ENCODE results near the gene MAPKBP1. TPM values are rescaled to one million over a fixed set of nuclear protein-coding genes. Genes with fewer than 3 reads are reported as not detected.
A peak's percentile ranks its signal among the peaks of the same experiment; 100 is the strongest.

The MAPKBP1 gene
- total and polyA plus RNA-seq, 2 of the 13 experiments (the other 11 are each of a cell fraction or from before 2014, with no cell fraction given): 3.0 to 7.3 TPM

DNA sequence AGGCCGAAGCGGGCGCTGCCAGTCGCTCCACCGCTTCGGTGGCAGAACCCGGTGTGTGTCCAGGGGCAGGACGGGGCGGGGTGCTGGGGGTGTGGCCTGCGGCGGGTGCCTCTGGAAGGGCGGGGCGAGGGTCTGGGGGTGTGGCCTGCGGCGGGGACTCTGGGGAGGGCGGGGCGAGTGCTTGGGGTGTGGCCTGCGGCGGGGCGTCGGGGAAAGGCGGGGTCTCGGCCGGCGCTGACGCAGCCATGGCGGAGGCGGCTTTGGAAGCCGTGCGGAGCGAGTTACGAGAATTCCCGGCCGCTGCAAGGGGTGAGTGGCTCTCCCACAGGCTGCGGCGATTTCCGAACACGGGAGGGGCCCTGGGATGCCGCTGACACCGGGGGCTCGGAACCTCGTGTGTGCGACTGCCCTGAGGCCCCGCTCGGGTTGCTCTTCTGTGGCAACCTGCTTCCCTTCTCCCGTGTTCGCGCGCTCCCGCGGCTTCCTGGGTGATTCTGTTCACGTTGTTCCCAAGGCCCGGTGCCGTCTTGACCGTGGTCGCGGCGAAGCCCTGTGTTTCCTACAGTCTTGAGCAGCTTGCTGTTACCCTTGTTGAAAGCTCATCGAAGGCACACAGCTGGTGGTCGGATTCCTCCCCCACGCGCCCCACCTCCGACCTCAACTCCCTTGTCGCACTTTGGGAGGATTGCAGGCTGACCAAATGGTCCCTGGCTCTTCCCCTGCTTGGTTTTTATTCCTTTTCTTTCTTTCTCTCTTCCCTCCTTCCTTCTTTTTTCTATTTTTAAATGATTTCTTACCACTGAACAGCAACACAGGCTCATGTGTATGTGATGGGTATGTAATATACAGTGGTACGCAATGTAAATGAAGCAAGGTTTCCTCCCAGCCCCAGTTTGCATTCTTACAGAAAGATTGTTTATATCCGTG, 53.9 kb downstream of the MAPKBP1 start, which contains the start of gene JMJD7 (continued):
- peak; percentile 74; the same call in 1 of the 2 replicates for TF ChIP-seq ZSCAN30 (CRISPR knock-in tag; IDR thresholded peaks at IDR 0.05)
- TF ChIP-seq TMF1 (CRISPR knock-in tag; IDR thresholded peaks at IDR 0.05; ENCODE audit: low read depth): no peak
- no peak for TF ChIP-seq SATB2 (CRISPR knock-in tag; IDR thresholded peaks at IDR 0.05)
- TF ChIP-seq YEATS2 (CRISPR knock-in tag; IDR thresholded peaks at IDR 0.05; ENCODE audit: borderline replicate concordance): peak; percentile 37; the same call in 1 of the 2 replicates
- no peak for TF ChIP-seq CREB1 (IDR thresholded peaks at IDR 0.05)
- no peak for TF ChIP-seq CREB1 (CRISPR knock-in tag; IDR thresholded peaks at IDR 0.05)
- TF ChIP-seq ZBTB8A (CRISPR knock-in tag; IDR thresholded peaks at IDR 0.05; ENCODE audit: borderline replicate concordance, low read depth): no peak
- TF ChIP-seq PRPF4 (IDR thresholded peaks at IDR 0.05; ENCODE audit: low read depth, low read length, poor library complexity, severe bottlenecking): no peak
- no peak for TF ChIP-seq LCORL (IDR thresholded peaks at IDR 0.05)
- TF ChIP-seq LCORL (CRISPR knock-in tag; IDR thresholded peaks at IDR 0.05): no peak
- TF ChIP-seq MED13 (CRISPR knock-in tag; IDR thresholded peaks at IDR 0.05): peak; percentile 20; the same call in 1 of the 2 replicates
- TF ChIP-seq, protein P1, sequence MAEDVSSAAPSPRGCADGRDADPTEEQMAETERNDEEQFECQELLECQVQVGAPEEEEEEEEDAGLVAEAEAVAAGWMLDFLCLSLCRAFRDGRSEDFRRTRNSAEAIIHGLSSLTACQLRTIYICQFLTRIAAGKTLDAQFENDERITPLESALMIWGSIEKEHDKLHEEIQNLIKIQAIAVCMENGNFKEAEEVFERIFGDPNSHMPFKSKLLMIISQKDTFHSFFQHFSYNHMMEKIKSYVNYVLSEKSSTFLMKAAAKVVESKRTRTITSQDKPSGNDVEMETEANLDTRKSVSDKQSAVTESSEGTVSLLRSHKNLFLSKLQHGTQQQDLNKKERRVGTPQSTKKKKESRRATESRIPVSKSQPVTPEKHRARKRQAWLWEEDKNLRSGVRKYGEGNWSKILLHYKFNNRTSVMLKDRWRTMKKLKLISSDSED (CRISPR knock-in tag; IDR thresholded peaks at IDR 0.05): no peak
- TF ChIP-seq, protein P2, sequence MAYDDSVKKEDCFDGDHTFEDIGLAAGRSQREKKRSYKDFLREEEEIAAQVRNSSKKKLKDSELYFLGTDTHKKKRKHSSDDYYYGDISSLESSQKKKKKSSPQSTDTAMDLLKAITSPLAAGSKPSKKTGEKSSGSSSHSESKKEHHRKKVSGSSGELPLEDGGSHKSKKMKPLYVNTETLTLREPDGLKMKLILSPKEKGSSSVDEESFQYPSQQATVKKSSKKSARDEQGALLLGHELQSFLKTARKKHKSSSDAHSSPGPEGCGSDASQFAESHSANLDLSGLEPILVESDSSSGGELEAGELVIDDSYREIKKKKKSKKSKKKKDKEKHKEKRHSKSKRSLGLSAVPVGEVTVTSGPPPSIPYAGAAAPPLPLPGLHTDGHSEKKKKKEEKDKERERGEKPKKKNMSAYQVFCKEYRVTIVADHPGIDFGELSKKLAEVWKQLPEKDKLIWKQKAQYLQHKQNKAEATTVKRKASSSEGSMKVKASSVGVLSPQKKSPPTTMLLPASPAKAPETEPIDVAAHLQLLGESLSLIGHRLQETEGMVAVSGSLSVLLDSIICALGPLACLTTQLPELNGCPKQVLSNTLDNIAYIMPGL (CRISPR knock-in tag; IDR thresholded peaks at IDR 0.05; ENCODE audit: borderline replicate concordance in 1 of 2, low read depth in 1 of 2): no peak; a peak in 1 of 4 replicates
- TF ChIP-seq AGO2 (optimal IDR thresholded peaks at IDR 0.05; ENCODE audit: low read depth, low read length): no peak
- no peak for TF ChIP-seq ZNF841 (CRISPR knock-in tag; IDR thresholded peaks at IDR 0.05; ENCODE audit: borderline replicate concordance)
- peak; percentile 61; the same call in 1 of the 2 replicates for TF ChIP-seq GABPB1 (CRISPR knock-in tag; IDR thresholded peaks at IDR 0.05)
- TF ChIP-seq SALL2 (CRISPR knock-in tag; IDR thresholded peaks at IDR 0.05): no peak
- TF ChIP-seq, protein P3, sequence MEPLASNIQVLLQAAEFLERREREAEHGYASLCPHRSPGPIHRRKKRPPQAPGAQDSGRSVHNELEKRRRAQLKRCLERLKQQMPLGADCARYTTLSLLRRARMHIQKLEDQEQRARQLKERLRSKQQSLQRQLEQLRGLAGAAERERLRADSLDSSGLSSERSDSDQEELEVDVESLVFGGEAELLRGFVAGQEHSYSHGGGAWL (CRISPR knock-in tag; IDR thresholded peaks at IDR 0.05): peak; percentile 78
- TF ChIP-seq TEAD3 (CRISPR knock-in tag; optimal IDR thresholded peaks at IDR 0.05; ENCODE audit: borderline replicate concordance): no peak
- TF ChIP-seq SYNCRIP (IDR thresholded peaks at IDR 0.05; ENCODE audit: insufficient read depth, low read depth, low read length): no peak
- TF ChIP-seq KDM5B (CRISPR knock-in tag; IDR thresholded peaks at IDR 0.05; ENCODE audit: borderline replicate concordance): peak; percentile 76; the same call in 1 of the 2 replicates
- no peak for TF ChIP-seq ZNF264 (CRISPR knock-in tag; IDR thresholded peaks at IDR 0.05)
- TF ChIP-seq, protein P4, sequence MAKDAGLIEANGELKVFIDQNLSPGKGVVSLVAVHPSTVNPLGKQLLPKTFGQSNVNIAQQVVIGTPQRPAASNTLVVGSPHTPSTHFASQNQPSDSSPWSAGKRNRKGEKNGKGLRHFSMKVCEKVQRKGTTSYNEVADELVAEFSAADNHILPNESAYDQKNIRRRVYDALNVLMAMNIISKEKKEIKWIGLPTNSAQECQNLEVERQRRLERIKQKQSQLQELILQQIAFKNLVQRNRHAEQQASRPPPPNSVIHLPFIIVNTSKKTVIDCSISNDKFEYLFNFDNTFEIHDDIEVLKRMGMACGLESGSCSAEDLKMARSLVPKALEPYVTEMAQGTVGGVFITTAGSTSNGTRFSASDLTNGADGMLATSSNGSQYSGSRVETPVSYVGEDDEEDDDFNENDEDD (CRISPR knock-in tag; IDR thresholded peaks at IDR 0.05; ENCODE audit: borderline replicate concordance): no peak
- TF ChIP-seq ZC3H13 (CRISPR knock-in tag; IDR thresholded peaks at IDR 0.05): peak; percentile 72; the same call in 1 of the 2 replicates
- no peak for TF ChIP-seq PITX1 (CRISPR knock-in tag; IDR thresholded peaks at IDR 0.05)
- TF ChIP-seq CENPX (CRISPR knock-in tag; IDR thresholded peaks at IDR 0.05): no peak
